Measurements from ENCODE around the gene CDK2AP2.

DNA sequence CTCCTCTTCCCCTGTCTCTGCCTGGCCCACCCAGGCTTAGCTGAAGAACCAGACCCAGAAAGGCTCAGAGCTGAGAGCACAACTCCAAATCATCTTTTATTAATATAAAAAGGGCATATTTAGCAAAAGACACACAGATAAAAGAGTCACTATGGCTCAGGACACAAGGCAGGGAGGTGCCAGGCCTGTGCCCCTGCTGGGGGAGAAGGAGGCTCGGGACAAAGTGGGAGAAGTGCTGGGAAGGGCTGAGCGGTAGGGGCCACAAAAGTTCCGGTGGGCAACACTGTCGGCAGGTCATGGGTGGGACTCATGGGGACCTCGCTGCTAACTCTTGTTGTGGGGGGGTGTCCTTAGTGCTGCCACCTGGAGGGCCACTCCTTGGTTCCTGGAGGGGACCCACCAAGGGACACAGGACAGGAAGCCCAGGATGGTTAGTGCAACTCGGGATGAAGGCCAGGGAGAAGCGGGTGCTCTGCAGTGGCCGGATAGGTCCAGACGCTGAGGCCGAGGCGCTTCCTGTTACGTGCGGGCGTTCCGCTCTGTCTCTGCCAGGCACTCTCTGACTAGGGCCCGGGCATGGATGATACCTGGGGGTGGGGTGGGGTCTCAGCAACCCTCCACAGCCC lies 1.4 kb downstream of the CDK2AP2 start:
- TF ChIP-seq, protein P1, sequence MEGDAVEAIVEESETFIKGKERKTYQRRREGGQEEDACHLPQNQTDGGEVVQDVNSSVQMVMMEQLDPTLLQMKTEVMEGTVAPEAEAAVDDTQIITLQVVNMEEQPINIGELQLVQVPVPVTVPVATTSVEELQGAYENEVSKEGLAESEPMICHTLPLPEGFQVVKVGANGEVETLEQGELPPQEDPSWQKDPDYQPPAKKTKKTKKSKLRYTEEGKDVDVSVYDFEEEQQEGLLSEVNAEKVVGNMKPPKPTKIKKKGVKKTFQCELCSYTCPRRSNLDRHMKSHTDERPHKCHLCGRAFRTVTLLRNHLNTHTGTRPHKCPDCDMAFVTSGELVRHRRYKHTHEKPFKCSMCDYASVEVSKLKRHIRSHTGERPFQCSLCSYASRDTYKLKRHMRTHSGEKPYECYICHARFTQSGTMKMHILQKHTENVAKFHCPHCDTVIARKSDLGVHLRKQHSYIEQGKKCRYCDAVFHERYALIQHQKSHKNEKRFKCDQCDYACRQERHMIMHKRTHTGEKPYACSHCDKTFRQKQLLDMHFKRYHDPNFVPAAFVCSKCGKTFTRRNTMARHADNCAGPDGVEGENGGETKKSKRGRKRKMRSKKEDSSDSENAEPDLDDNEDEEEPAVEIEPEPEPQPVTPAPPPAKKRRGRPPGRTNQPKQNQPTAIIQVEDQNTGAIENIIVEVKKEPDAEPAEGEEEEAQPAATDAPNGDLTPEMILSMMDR (IDR thresholded peaks at IDR 0.05; ENCODE audit: extremely low read depth in 1 of 2, insufficient read depth in 1 of 2, low read depth in 1 of 2, low read length in 2 of 2), result no peak
- TF ChIP-seq EZH2 (IDR thresholded peaks at IDR 0.05; ENCODE audit: borderline replicate concordance, low read depth, low read length, severe bottlenecking) (no peak), POLR2A (IDR thresholded peaks at IDR 0.05; ENCODE audit: low read depth, low read length) (no peak), MYC (IDR thresholded peaks at IDR 0.05; ENCODE audit: low read depth, low read length) (no peak), POLR2AphosphoS5 (IDR thresholded peaks at IDR 0.05; ENCODE audit: insufficient read depth, low read depth, low read length) (no peak), MAX (IDR thresholded peaks at IDR 0.05; ENCODE audit: insufficient read depth, insufficient read length) (no peak), FOS (IDR thresholded peaks at IDR 0.05; ENCODE audit: borderline replicate concordance, insufficient read depth, low read length) (no peak), JUN (IDR thresholded peaks at IDR 0.05; ENCODE audit: borderline replicate concordance, insufficient read depth, insufficient read length, low read depth) (no peak)

Data from endothelial cell of umbilical vein (primary cell).